GM21423 (cell line): ENCODE measurements around the gene CDH13.
"Not testable (repeated sequence)": the region's sequence is repeated elsewhere in the genome, so short reads cannot be mapped to it uniquely, and the experiment has no call there.

Source experiments
- ATAC-seq: cut with Tn5 transposase; IDR thresholded peaks from one replicate; pipeline ENCODE4 v1.9.1; 2021; ENCODE audit warnings: mild to moderate bottlenecking, moderate library complexity; ENCODE audit not compliant: unreplicated experiment

CDH13 gene

DNA sequence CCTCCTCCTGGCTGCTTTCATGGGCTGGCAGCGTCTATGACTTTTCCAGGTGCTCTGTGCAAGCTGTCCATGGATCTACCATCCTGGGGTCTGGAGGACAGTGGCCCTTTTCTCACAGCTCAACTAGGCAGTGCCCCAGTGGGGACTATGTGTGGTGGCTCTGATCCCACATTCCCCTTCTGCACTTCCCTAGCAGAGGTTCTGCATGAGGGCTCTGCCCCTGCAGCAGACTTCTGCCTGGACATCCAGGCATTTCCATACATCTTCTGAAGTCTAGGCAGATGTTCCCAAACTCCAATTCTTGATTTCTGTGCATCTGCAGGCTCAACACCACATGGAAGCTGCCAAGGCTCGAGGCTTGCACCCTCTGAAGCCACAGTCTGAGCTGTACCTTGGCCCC is 307.2 kb downstream of the CDH13 start:
- ATAC-seq, result not testable (repeated sequence)

DNA sequence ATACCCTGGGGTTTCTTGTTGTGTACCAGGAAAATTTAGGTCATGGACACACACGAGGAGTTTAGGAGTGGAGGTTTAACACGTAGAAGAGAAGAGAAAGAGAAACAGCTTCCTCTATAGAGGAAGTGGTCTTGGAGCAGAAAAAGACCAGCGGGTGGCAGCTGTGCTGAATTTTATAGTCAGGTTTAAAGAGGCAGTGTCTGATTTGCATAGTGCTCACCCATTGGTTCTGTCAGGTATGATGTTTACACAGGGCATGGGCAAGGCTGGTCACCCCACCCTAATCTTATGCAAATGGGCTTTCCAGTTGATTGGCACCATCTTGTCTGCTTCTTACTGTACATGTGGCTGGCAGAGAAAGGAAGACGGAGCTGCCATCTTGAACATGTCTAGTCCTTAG is 309.0 kb downstream of the CDH13 start:
- no peak for ATAC-seq

DNA sequence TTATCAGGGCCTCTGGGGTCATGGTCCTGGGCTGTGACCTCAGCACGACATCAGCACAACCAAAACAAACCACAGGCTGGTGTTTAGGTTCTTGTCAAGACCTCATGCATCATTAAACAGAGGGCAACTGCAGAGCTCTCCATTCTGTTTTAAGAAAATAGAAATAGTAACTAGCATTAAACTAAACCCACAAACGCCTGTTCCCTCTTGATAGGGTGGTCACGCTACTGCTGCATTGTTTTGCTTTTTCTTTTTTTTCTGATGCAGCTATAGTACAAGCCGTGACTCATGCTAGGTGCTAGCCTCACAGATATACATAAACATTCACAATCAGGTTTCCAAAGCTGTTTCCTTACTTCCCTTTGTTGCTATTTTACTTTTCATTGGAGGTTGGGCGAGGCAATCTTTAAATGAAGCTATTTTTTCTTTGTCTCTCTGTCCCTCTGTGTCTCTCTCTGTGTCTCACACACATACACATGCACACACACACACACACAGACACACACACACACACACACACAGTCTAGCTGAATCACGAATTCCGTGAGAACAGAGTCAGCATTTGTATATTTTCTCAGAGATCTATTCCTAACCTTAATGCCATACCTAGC is 310.3 kb downstream of the CDH13 start:
- no peak for ATAC-seq

- no peak for ATAC-seq
Measured at GRCh38 chr16:82937926-82938520, 311.3 kb downstream of the CDH13 start.

DNA sequence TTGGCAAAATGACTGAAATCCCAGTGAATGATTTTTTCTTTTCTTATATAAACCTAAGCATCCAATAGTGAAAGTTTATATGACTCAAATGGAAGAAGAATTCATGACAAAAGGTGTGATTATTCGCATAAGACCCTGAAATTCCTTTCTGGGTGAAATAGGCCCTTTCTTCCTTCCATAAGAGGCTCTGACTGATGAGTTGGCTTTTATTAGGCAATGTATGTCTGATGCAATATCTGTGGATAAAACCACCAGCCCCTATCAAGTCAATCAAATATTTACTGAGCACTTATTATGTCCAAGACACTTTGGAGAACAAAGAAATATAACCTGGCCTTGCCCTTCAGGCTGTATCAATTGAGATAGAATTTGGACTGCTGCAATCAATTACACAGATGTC is 316.6 kb downstream of the CDH13 start:
- no peak for ATAC-seq

- ATAC-seq, result no peak
Measured at GRCh38 chr16:82945420-82946101, 318.8 kb downstream of the CDH13 start.

GRCh38 chr16:82947698-82948097 is 320.9 kb downstream of the CDH13 start:
- no peak for ATAC-seq

DNA sequence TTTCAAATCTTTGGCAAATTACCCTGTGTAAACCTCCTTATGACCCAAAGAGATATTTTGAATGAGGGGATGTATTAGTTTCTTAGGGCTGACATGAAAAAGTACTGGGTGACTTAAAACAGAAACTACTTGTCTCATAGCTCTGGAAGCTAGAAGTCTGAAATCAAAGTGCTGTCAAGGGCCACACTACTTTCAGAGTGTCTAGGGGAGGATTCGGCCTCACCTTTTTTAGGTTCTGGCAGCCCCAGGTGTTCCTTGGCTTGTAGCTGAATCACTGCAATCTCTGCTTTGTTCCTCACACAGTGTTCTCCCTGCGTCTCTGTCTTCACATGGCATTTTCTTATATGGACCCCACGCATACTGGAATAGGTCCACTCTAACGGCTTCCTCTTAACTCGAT is 322.2 kb downstream of the CDH13 start:
- no peak for ATAC-seq

- ATAC-seq, result no peak
Measured at GRCh38 chr16:82953517-82953916, 326.7 kb downstream of the CDH13 start.

DNA sequence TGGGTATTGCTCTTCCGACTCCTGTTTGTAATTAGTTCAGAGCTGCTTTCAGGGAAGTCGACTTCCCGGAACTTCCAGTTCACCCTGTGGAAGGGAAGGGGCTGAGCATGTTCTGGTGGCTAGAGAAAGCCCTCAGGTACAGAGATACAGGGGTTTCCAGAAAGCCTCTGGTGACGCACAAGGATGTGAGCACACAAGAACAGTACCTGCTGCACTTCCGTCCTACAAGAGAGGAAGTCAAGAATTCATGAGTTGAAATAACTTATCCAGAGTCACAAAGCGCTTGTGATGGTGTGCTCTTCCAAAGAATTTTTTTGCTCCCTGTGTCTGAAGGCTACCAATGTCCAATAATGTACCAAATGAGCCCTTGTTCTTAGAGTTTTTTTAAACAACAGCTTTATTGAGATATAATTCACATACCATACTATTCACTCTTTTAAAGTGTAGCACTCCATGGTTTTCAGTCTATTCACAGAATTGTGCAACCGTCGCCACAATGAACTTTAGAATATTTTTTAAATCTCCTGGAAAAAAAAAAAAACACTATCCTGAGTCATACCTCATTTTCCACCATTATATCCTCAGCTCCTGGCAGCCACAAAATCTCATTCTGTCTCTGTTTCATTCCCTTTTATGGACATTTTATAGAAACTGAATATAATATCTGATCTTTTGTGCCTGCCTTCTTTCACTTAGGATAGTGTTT is 327.6 kb downstream of the CDH13 start:
- no peak for ATAC-seq

- ATAC-seq, result no peak
Measured at GRCh38 chr16:82955741-82956348, 329.1 kb downstream of the CDH13 start.

DNA sequence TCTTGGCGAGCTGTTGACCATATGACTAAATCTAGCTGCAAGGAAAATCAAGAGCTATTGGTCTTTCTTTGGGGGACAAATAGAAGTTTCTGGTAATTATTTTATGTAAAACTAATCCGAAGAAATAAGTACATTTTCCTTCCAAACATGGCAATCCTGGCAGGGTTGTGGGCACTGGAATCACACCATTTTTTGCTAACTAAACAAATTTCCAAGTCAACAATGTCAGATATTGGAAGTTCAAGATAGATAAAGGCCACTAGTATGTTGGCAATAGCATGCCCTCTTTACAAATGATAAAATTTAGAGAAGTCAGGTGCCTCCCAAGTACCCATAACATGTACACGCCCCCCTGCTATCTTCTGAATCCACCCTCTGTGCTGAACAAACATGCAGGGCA is 330.4 kb downstream of the CDH13 start:
- no peak for ATAC-seq

- ATAC-seq, result no peak
Measured at GRCh38 chr16:82960918-82961317, 334.1 kb downstream of the CDH13 start.

DNA sequence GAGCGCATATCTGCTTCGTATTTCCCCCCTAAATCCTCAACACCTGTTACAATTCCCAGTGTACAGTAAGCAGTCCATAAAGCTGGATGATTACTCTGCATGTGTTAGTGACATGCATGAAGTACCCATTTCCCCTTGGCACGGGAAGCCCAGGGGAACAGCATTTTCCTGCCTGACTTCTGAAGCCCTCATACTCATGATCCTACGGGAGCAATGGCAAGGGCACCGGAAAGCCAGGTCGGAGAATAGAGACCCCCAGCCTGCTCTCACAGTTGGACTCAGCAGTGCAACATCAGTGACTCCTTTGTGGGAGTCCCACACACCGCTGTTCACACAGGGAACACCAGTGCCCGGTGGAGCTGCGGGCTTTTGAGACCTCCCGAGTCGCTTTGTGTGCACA is 336.9 kb downstream of the CDH13 start:
- no peak for ATAC-seq

GRCh38 chr16:82965808-82966207 is 339.0 kb downstream of the CDH13 start:
- no peak for ATAC-seq

GRCh38 chr16:82967424-82967823 is 340.7 kb downstream of the CDH13 start:
- no peak for ATAC-seq

- no peak for ATAC-seq
Measured at GRCh38 chr16:82971126-82971525, 344.4 kb downstream of the CDH13 start.

GRCh38 chr16:82972331-82972919 is 345.7 kb downstream of the CDH13 start:
- no peak for ATAC-seq

DNA sequence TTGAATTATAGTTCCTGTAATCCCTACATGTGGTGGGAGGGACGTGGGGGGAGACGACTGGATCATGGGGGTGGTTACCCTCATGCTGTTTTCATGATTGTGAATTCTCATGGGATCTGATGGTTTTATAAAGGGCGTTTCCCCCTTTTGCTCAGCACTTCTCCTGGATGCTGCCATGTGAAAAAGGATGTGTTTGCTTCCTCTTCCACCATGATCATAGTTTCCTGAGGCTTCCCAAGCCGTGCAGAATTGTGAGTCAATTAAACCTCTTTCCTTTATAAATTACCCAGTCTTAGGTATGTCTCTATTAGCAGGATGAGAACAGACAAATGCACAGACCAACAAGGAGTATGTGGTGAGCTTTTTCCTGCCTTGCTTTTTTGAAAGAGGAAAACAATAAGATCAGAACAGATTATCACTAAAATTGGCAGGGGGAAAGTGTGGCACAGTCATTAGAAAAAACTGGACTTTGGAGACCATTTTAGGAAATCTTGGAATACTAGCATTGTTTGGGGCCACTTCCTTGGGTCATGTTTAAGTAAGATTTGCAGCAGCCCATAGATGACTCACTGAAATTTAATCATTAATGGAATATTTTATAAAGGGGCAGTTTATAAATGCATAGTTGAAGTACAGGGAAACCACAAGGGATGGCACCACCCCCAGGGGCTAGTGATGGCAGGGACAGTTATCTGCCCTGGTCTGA is 352.8 kb downstream of the CDH13 start:
- no peak for ATAC-seq

DNA sequence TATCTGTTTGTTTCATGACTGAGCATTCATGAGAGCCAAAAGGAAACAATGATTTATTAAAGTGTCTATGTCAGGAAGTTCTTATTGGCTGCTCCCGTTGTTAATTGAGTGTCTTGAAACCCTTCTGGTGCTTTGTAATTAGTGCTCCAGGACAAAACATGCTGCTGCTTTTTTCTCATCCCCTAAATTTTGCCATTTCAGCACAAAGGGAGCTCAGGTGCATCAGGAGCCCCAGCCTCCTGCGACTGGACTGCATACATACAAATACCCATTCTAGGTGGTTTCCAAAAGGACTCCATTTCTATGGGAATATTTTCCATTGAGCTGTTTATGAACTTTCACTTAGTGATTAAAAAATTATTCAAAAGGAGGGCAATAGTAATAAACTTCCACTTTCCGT is 354.0 kb downstream of the CDH13 start:
- ATAC-seq, result no peak
